GM10847 (cell line): ENCODE data around the gene BCKDHB.

Experiments
- POLR2A ChIP-seq: IDR thresholded peaks from 2 replicates; pipeline ENCODE4 v1.6.1; 2011; ENCODE audit not compliant: insufficient read length; ENCODE audit errors: extremely low read depth

The BCKDHB gene

GRCh38 chr6:80268865-80269730, 162.6 kb downstream of the BCKDHB start:
- no peak for TF ChIP-seq POLR2A

GRCh38 chr6:80271074-80271473, 164.6 kb downstream of the BCKDHB start:
- TF ChIP-seq POLR2A: no peak

DNA sequence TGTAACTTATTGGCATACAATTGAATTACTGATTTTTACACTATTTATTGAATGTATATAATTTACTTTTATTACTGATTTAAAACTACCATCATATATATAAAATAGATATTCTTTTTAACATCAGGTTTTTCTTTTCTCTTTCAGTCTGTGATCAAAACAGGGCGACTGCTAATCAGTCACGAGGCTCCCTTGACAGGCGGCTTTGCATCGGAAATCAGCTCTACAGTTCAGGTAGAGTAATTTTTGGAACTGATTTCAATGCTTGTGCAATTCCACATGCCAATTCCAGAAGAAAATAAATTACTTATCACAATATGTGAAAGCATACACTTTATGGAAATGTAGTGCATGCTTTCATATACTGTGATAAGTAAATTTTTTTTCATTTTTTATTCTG, 166.5 kb downstream of the BCKDHB start:
- no peak for TF ChIP-seq POLR2A

GRCh38 chr6:80276861-80277260, 170.4 kb downstream of the BCKDHB start:
- TF ChIP-seq POLR2A: no peak

- TF ChIP-seq POLR2A: no peak
These were observed 171.0 kb downstream of the BCKDHB start for GRCh38 chr6:80277501-80277900.

GRCh38 chr6:80280262-80281010, 174.0 kb downstream of the BCKDHB start:
- no peak for TF ChIP-seq POLR2A

- no peak for TF ChIP-seq POLR2A
These were observed 176.6 kb downstream of the BCKDHB start for GRCh38 chr6:80282913-80283554.

GRCh38 chr6:80287112-80287511, 180.6 kb downstream of the BCKDHB start:
- no peak for TF ChIP-seq POLR2A

- TF ChIP-seq POLR2A: no peak
These were observed 181.1 kb downstream of the BCKDHB start for GRCh38 chr6:80287607-80288006.

DNA sequence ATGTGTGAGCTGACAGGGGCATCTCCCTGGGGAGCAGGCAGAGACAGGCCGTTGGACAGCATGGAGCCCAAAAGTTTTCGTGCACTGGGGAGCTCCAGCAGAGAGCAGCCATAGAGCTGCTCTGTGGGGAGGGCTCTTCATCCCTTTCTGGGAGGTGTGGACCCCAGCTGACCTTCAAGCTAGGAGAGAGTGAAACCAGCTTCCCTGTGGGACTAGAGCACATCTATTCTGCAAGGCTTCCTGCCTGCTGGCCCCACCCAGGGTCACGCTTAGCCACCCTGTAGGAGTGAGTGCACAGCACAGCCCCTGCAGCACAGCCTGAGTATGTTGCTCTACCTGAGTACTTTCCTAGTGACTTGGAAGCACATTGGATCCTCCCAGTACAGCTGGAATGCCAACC, 183.3 kb downstream of the BCKDHB start:
- TF ChIP-seq POLR2A: no peak

DNA sequence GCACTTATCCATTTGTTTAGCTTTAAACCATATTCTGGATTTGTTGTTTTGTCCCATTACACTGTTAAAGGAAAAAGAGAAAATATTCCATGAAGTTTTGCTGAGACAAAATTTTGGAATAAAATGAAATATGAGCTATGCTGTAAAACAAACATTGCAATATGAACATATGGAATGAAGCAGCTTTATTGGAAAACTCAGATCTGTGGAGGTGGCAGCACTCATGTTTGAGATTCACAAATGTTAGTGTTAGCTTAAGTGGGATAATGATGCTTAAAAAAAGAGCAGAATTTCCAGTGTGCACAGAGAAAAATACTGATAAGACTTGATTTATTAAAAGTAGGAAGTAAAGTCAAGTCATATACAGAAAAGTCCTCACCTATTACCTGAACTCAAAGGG, 196.2 kb downstream of the BCKDHB start:
- TF ChIP-seq POLR2A: no peak

- TF ChIP-seq POLR2A: no peak
These were observed 197.5 kb downstream of the BCKDHB start for GRCh38 chr6:80304014-80304413.

DNA sequence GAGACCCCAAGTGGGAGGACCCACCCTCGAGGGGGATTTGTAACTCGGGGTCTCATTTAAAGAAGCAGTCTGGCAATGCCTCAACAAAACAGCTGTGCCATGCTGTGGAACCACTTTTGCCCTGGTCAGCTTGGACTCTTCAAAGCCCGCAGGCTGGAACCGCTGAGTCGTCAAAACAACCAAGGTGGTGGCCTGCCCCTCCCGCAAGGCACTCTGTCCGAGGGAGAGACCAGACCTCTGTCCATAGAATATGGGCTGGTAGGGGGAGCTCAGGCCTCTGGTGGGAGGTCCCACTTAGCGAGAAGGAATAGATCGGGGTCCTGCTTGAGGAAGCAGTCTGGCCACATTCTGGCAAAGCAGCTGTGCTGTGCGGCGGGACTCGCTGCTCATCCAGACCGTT, 208.1 kb downstream of the BCKDHB start:
- TF ChIP-seq POLR2A: no peak

- no peak for TF ChIP-seq POLR2A
These were observed 210.3 kb downstream of the BCKDHB start for GRCh38 chr6:80316686-80317231.

- no peak for TF ChIP-seq POLR2A
These were observed 212.7 kb downstream of the BCKDHB start for GRCh38 chr6:80319196-80319595.

DNA sequence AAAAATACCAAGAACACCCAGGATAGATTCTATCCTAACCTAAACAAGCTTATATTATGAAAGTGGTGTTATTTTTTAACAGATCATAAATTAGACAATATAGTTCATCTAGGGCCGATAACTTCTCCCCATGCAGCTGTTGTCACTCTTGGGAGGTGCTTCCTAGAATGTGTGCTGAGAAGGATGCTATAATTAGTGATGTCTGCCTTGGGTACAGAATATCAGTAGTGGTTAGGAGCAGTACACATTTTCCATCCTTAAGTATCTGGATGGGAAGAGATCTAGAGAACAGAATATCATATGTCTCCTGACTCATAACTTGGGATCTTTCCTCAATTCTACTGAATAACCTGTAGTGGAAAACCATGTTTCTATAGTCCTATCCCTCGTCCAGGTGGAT, 214.5 kb downstream of the BCKDHB start:
- TF ChIP-seq POLR2A: no peak

DNA sequence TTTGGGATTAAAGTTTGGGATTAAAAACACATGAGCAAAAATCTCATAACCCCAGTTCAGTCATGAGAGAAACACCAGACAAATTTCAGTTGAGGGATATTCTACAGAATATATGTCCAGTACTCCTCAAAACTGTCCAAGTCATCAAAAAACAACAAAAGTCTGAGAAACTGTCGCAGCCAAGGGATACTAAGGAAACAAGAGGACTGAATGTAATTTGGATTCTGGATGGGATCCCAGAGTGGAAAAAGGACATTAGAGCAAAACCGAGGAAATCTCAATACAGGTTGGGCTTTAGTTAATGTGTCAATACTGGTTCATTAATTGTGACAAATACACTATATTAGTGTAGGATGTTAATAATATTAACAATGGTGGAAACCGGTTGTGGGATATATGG, 219.3 kb downstream of the BCKDHB start:
- no peak for TF ChIP-seq POLR2A
